Measurements from ENCODE around the gene ARPP19.

DNA sequence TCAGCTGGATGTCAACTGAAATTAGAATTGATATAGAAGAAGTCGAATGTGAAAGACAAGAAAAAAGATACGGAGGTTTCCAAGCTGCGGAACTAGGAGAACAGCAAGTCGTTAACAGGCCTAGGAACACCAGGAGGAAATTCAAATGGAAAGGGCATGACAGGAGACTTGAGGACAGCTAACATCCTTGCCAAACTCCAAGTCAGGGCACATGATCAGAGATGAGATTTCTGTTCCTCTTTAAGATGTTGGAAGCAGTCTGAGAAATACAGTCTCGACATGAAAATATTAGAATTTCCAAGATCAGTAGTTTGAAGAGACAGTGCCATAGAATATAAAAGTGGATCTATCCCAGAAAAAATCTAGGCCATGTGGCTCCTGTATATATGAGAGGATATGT lies 45.2 kb downstream of the ARPP19 start:
- TF ChIP-seq, protein P1, sequence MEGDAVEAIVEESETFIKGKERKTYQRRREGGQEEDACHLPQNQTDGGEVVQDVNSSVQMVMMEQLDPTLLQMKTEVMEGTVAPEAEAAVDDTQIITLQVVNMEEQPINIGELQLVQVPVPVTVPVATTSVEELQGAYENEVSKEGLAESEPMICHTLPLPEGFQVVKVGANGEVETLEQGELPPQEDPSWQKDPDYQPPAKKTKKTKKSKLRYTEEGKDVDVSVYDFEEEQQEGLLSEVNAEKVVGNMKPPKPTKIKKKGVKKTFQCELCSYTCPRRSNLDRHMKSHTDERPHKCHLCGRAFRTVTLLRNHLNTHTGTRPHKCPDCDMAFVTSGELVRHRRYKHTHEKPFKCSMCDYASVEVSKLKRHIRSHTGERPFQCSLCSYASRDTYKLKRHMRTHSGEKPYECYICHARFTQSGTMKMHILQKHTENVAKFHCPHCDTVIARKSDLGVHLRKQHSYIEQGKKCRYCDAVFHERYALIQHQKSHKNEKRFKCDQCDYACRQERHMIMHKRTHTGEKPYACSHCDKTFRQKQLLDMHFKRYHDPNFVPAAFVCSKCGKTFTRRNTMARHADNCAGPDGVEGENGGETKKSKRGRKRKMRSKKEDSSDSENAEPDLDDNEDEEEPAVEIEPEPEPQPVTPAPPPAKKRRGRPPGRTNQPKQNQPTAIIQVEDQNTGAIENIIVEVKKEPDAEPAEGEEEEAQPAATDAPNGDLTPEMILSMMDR (IDR thresholded peaks at IDR 0.05) = no peak
- TF ChIP-seq POLR2A (IDR thresholded peaks at IDR 0.05) = no peak

All from right lobe of liver (tissue), 4 donors.